Epithelial cell of prostate (primary cell): ENCODE measurements around the gene SCP2.
A peak's percentile ranks its signal among the peaks of the same experiment; 100 is the strongest.
"Not testable (repeated sequence)": the region's sequence is repeated elsewhere in the genome, so short reads cannot be mapped to it uniquely, and the experiment has no call there.

Experiments
- DNase-seq: peaks from one replicate; pipeline ENCODE4 v3.0.0-alpha.2; 2011; ENCODE audit warnings: low read depth, low spot score
- H3K27ac ChIP-seq: fragments of 450-650 bp; 2 replicates; pipeline ENCODE4 v1.5.1; 2017; ENCODE audit warnings: mild to moderate bottlenecking

Gene SCP2

GRCh38 chr1:52915855-52916220 lies 11.2 kb upstream of the SCP2 start:
- no peak for DNase-seq
- no peak overlapping the region for H3K27ac ChIP-seq

GRCh38 chr1:52916241-52916975 lies 10.7 kb upstream of the SCP2 start:
- no peak overlapping the region for H3K27ac ChIP-seq
- no peak for DNase-seq

GRCh38 chr1:52917156-52917555 lies 9.9 kb upstream of the SCP2 start:
- H3K27ac ChIP-seq, result no peak overlapping the region
- no peak for DNase-seq

GRCh38 chr1:52917581-52917980 lies 9.5 kb upstream of the SCP2 start:
- DNase-seq, result no peak
- no peak overlapping the region for H3K27ac ChIP-seq

GRCh38 chr1:52918201-52918600 lies 8.9 kb upstream of the SCP2 start:
- DNase-seq, result no peak
- H3K27ac ChIP-seq, result no peak overlapping the region

GRCh38 chr1:52919051-52919722 lies 7.9 kb upstream of the SCP2 start:
- H3K27ac ChIP-seq, result peak overlapping the region; percentile 1
- DNase-seq, result peak; percentile 20

GRCh38 chr1:52919723-52920483 lies 7.2 kb upstream of the SCP2 start:
- no peak for DNase-seq

GRCh38 chr1:52920791-52921291 lies 6.2 kb upstream of the SCP2 start:
- H3K27ac ChIP-seq, result peak overlapping the region; percentile 31
- DNase-seq, result no peak

More at GRCh38 chr1:52919723-52920483, 7.2 kb upstream of the SCP2 start:
- peak overlapping the region; percentile 1 for H3K27ac ChIP-seq

GRCh38 chr1:52925571-52926005 lies 1.5 kb upstream of the SCP2 start:
- no peak overlapping the region for H3K27ac ChIP-seq
- DNase-seq, result no peak

GRCh38 chr1:52926864-52927211 lies 238 bp upstream of the SCP2 start:
- no peak overlapping the region for H3K27ac ChIP-seq
- no peak for DNase-seq

- no peak overlapping the region for H3K27ac ChIP-seq
- no peak for DNase-seq
These were observed 934 bp downstream of the SCP2 start for GRCh38 chr1:52928015-52928404.

- no peak for DNase-seq
- no peak overlapping the region for H3K27ac ChIP-seq
These were observed 1.9 kb downstream of the SCP2 start for GRCh38 chr1:52929019-52929418.

GRCh38 chr1:52937433-52938182 lies 10.5 kb downstream of the SCP2 start:
- H3K27ac ChIP-seq, result no peak overlapping the region
- DNase-seq, result no peak

GRCh38 chr1:52938183-52938451 lies 11.0 kb downstream of the SCP2 start:
- no peak for DNase-seq
- no peak overlapping the region for H3K27ac ChIP-seq

- no peak for DNase-seq
These were observed 16.9 kb downstream of the SCP2 start for GRCh38 chr1:52943876-52944416.

GRCh38 chr1:52944566-52944965 lies 17.5 kb downstream of the SCP2 start:
- DNase-seq, result no peak
- no peak overlapping the region for H3K27ac ChIP-seq

More at GRCh38 chr1:52943876-52944416, 16.9 kb downstream of the SCP2 start:
- H3K27ac ChIP-seq, result no peak overlapping the region

GRCh38 chr1:52947490-52947889 lies 20.4 kb downstream of the SCP2 start:
- DNase-seq, result no peak
- H3K27ac ChIP-seq, result no peak overlapping the region

GRCh38 chr1:52949602-52950001 lies 22.5 kb downstream of the SCP2 start:
- peak overlapping the region; percentile 67 for H3K27ac ChIP-seq
- not testable (repeated sequence) for DNase-seq

GRCh38 chr1:52952112-52952511 lies 25.0 kb downstream of the SCP2 start:
- DNase-seq, result no peak
- H3K27ac ChIP-seq, result no peak overlapping the region
